Parathyroid adenoma (tissue), 2 donors: ENCODE data around the gene DPM1.

Source experiments
- H2AFZ ChIP-seq: fragments of 300-600 bp; sonication (generic); one replicate; pipeline ENCODE4 v1.7.0; 2017; ENCODE audit warnings: antibody characterized with exemption, mild to moderate bottlenecking
- H3K27ac ChIP-seq: fragments of 300-600 bp; sonication (generic); one replicate; pipeline ENCODE4 v1.7.0; 2017
- H3K27me3 ChIP-seq: fragments of 300-600 bp; sonication (generic); one replicate; pipeline ENCODE4 v1.7.0; 2017; ENCODE audit warnings: low read length; ENCODE audit not compliant: control insufficient read depth, insufficient read depth
- H3K36me3 ChIP-seq: fragments of 300-600 bp; sonication (generic); one replicate; pipeline ENCODE4 v1.7.0; 2017; ENCODE audit warnings: low read length; ENCODE audit not compliant: control insufficient read depth, insufficient read depth
- H3K4me1 ChIP-seq: fragments of 300-600 bp; sonication (generic); one replicate; pipeline ENCODE4 v1.7.0; 2017; ENCODE audit warnings: control low read depth
- H3K4me2 ChIP-seq: fragments of 300-600 bp; sonication (generic); one replicate; pipeline ENCODE4 v1.7.0; 2017; ENCODE audit warnings: low read length
- H3K4me3 ChIP-seq: fragments of 300-600 bp; sonication (generic); one replicate; pipeline ENCODE4 v1.7.0; 2017; ENCODE audit warnings: low read depth, low read length
- H3K79me2 ChIP-seq: fragments of 300-600 bp; sonication (generic); one replicate; pipeline ENCODE4 v1.7.0; 2017; ENCODE audit warnings: control low read depth
- H3K9ac ChIP-seq: fragments of 300-600 bp; sonication (generic); one replicate; pipeline ENCODE4 v1.7.0; 2017; ENCODE audit warnings: mild to moderate bottlenecking
- H3K9me3 ChIP-seq: fragments of 300-600 bp; sonication (generic); one replicate; pipeline ENCODE4 v1.7.0; 2017; ENCODE audit warnings: low read length; ENCODE audit not compliant: control insufficient read depth
- TF ChIP-seq, protein P1 (sequence below): fragments of 300-600 bp; sonication (generic); IDR thresholded peaks from one replicate; pipeline ENCODE4 v1.7.0; 2017; ENCODE audit warnings: antibody characterized with exemption, mild to moderate bottlenecking
- donor health status: primary hyperparathyroidism.

DPM1 gene

DNA sequence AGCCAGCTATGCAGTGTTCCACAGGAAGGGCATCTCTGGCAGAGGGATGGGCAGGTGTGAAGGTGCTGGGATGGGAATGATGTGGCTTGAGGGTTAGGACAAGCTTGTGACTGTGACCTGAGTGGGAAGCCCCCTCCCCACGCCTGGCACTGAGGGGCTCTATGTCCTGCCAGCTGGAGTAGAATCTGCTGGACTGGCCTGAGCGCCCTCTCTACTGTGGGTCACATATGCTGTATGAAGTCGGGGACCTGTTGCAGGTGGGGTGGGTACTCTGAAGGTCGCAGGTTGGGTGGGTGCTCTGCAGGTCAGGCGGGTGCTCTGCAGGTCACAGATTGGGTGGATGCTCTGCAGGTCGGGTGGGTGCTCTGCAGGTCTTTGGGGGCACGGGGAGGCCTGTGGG lies 44.3 kb upstream of the DPM1 start:
- no peak overlapping the region for H3K9ac ChIP-seq
- H3K4me3 ChIP-seq: no peak overlapping the region
- H3K4me1 ChIP-seq: no peaks in the 10 kb centered on the region
- H3K27me3 ChIP-seq: no peaks in the 10 kb centered on the region
- no peaks in the 10 kb centered on the region for H3K36me3 ChIP-seq
- no peak overlapping the region for H3K4me2 ChIP-seq
- no peak overlapping the region for H3K27ac ChIP-seq
- no peak overlapping the region for H2AFZ ChIP-seq
- H3K9me3 ChIP-seq: no peaks in the 10 kb centered on the region
- TF ChIP-seq, protein P1, sequence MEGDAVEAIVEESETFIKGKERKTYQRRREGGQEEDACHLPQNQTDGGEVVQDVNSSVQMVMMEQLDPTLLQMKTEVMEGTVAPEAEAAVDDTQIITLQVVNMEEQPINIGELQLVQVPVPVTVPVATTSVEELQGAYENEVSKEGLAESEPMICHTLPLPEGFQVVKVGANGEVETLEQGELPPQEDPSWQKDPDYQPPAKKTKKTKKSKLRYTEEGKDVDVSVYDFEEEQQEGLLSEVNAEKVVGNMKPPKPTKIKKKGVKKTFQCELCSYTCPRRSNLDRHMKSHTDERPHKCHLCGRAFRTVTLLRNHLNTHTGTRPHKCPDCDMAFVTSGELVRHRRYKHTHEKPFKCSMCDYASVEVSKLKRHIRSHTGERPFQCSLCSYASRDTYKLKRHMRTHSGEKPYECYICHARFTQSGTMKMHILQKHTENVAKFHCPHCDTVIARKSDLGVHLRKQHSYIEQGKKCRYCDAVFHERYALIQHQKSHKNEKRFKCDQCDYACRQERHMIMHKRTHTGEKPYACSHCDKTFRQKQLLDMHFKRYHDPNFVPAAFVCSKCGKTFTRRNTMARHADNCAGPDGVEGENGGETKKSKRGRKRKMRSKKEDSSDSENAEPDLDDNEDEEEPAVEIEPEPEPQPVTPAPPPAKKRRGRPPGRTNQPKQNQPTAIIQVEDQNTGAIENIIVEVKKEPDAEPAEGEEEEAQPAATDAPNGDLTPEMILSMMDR: no peak
- no peaks in the 10 kb centered on the region for H3K79me2 ChIP-seq

DNA sequence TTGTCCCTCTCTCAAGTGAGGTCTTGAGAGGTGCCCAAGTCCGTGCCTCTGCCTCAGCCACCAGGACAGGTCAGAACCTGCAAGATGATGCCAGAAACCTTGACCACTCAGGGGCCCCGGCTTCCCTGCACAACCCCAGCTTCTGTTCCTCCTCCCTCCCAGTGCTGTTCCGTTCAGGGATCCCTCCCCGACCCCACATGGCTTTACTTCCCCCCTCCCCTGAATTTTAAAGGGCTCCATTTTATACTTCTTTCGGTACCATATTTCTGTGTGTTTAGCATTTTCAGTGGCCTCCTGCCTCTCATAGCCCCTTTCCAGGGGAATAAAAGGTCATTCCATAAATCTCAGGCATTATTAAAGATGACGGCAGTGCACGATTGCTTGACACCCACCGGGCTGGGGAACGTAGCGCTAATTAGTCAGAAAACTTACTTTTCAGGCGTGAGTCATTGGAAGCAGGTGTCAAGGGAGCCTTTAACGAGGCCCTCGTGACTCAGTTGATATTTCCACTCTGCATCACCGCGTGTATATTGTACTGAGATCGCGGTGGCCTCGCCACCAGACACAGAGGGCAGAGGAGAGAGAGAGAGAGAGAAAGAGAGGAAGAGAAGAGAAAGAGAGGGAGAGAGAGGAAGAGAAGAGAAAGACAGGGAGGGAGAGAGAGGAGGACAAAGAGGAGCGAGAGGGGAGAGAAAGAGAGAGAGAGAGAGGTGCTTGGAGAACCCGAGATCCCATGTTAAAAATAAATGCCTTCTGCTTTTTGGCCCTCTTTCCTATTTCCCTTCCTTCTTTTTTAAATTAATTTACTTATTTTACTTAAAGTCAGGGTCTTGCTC lies 43.3 kb upstream of the DPM1 start:
- Histone ChIP-seq H3K9me3 (no peaks in the 10 kb centered on the region), H3K4me1 (no peaks in the 10 kb centered on the region), H3K4me3 (no peak overlapping the region), H2AFZ (no peak overlapping the region), H3K79me2 (no peaks in the 10 kb centered on the region), H3K27ac (no peak overlapping the region), H3K9ac (no peak overlapping the region), H3K4me2 (no peak overlapping the region), H3K36me3 (no peaks in the 10 kb centered on the region), H3K27me3 (no peaks in the 10 kb centered on the region)
- TF ChIP-seq, protein P1: no peak

DNA sequence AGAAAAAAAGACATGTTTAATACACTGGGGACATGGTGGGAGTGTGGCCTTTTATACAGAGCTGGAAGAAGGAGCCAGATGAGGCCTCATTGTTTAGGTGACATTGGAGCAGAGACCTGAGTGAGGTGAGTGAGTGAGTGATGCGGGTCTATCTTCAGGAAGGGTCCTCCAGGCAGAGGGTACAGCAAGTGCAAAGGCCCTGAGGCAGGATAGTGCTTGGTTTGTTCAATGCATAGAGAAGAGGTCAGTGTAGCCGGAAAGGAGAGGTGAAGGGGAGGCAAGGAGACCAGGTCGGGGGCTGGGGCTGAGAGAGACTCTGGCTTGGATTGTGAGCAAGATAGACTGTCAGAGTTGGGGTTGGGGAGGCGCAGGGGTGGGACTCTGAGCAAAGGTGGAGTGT lies 41.0 kb upstream of the DPM1 start:
- Histone ChIP-seq H3K4me2 (no peak overlapping the region), H3K79me2 (no peaks in the 10 kb centered on the region), H3K27me3 (no peaks in the 10 kb centered on the region), H3K36me3 (no peaks in the 10 kb centered on the region), H3K27ac (no peak overlapping the region), H3K4me3 (no peak overlapping the region), H3K9ac (no peak overlapping the region), H3K9me3 (no peaks in the 10 kb centered on the region), H2AFZ (no peak overlapping the region), H3K4me1 (no peaks in the 10 kb centered on the region)
- TF ChIP-seq, protein P1: no peak

DNA sequence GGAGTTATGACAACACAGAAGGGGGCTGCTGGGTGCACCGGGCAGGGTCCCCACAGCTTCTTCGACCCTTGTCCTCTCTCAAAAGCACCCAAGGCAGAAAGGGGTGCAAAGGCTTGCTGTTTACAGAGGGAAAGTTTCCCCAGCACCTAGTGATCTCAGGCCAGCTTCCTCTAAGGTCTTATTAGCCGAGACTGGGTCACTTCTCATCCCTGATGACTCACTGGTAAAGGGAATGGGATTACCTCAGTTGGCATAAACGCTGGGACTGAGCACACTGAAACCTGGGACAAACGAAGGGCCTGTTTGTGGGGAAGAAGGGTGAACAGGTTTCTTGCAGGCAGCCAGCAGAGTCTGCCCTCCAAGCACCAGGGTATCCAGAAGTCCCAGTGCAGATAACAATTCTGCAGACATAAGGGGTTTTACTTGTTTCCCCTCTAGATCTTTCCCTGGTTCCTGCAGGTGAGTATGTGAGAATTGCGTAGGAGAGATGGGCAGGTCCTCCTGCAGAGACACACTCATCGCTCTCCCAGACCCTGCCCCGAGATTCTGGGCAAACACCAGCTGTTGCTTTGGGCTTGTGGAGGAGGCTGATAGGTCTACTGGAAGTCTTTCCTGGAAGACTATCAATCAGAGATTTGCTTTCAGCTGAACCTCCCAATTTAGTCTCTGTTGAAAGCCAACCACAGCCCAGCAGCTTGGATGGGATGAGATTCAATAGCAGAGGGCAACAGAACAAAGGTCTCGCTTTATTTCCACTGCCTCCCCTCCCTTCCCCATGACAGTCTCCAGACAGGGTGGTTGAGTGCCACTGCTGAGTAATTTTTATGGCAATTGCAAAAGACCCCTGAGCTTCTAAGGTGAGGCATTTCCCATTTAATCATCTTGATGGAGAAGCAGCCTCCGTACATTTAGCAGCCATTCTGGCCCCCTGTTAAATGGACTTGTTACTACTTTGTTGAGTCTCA lies 38.9 kb upstream of the DPM1 start:
- Histone ChIP-seq H3K9me3 (no peaks in the 10 kb centered on the region), H3K9ac (no peak overlapping the region), H3K79me2 (no peaks in the 10 kb centered on the region), H3K4me1 (no peaks in the 10 kb centered on the region), H3K27ac (no peak overlapping the region), H3K4me2 (no peak overlapping the region), H3K27me3 (no peaks in the 10 kb centered on the region), H3K36me3 (no peaks in the 10 kb centered on the region), H3K4me3 (no peak overlapping the region), H2AFZ (no peak overlapping the region)
- TF ChIP-seq, protein P1: no peak
